ENCODE results near the gene MAGOHB. TPM values are rescaled to one million over a fixed set of nuclear protein-coding genes. Genes with fewer than 3 reads are reported as not detected.

MAGOHB gene
- total RNA-seq, 1 donor from 2014 or later = 21.7 TPM

Other genes starting within 250 kb of the MAGOHB start
- 0.48 TPM in 1 of 2 replicates, not detected in the other for gene KLRK1, start 223.6 kb downstream of the MAGOHB start, total RNA-seq
- gene KLRC4, start 203.9 kb downstream of the MAGOHB start, total RNA-seq = not detected in 2 replicates
- gene KLRC3, start 193.0 kb downstream of the MAGOHB start, total RNA-seq = not detected in 2 replicates
- gene KLRC2, start 177.6 kb downstream of the MAGOHB start, total RNA-seq = not detected in 2 replicates
- not detected in 2 replicates for gene KLRC1, start 160.2 kb downstream of the MAGOHB start, total RNA-seq
- gene EIF2S3B, start 107.7 kb downstream of the MAGOHB start, total RNA-seq = 0.62 and 1.3 TPM in 2 replicates
- gene STYK1, start 60.4 kb upstream of the MAGOHB start, total RNA-seq = 1.1 and 1.5 TPM in 2 replicates
- gene YBX3, start 109.7 kb upstream of the MAGOHB start, total RNA-seq = 307 and 312 TPM in 2 replicates
- not detected in 2 replicates for gene TAS2R7, start 189.0 kb upstream of the MAGOHB start, total RNA-seq
- gene TAS2R8, start 193.7 kb upstream of the MAGOHB start, total RNA-seq = 0.08 TPM in 1 of 2 replicates, not detected in the other
- gene TAS2R9, start 196.6 kb upstream of the MAGOHB start, total RNA-seq = not detected in 2 replicates
- gene TAS2R10, start 212.7 kb upstream of the MAGOHB start, total RNA-seq = 0.34 and 0.46 TPM in 2 replicates
- gene PRR4, start 235.9 kb upstream of the MAGOHB start, total RNA-seq = 0.38 and 0.55 TPM in 2 replicates